Choroid plexus epithelial cell (primary cell): Measurements from ENCODE around the gene GAN.

Experiments used
- DNase-seq: peaks from one replicate; pipeline ENCODE4 v3.0.0-alpha.2; 2010; ENCODE audit warnings: low read depth
- H3K4me3 ChIP-seq: 2 replicates; pipeline ENCODE4 v1.5.1; 2011; ENCODE audit warnings: low read depth, mild to moderate bottlenecking, control low read depth, low read length, moderate library complexity
- TF ChIP-seq, protein P1 (sequence below): conservative IDR thresholded peaks from 2 replicates; pipeline ENCODE4 v1.5.1; 2011; ENCODE audit warnings: low read depth, mild to moderate bottlenecking, control low read depth, inconsistent platforms, low read length, moderate library complexity

The GAN gene

DNA sequence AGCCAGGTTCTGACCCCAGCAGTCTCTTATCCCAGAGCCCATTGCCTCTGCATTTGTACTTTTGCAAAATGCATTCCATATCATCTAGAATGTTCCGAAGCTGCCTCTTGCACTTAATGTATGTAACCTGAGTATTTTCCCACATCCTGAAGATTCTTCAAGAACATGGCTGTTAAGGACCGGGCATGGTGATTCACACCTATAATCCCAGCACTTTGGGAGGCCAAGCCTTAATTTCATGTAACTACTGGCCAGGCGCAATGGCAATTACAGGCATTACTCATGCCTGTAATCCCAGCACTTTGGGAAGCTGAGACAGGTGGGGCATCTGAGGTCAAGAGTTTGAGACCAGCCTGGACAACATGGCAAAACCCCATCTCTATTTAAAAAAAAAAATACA lies 31.7 kb upstream of the GAN start:
- no peak overlapping the region for H3K4me3 ChIP-seq
- DNase-seq, result no peak
- TF ChIP-seq, protein P1, sequence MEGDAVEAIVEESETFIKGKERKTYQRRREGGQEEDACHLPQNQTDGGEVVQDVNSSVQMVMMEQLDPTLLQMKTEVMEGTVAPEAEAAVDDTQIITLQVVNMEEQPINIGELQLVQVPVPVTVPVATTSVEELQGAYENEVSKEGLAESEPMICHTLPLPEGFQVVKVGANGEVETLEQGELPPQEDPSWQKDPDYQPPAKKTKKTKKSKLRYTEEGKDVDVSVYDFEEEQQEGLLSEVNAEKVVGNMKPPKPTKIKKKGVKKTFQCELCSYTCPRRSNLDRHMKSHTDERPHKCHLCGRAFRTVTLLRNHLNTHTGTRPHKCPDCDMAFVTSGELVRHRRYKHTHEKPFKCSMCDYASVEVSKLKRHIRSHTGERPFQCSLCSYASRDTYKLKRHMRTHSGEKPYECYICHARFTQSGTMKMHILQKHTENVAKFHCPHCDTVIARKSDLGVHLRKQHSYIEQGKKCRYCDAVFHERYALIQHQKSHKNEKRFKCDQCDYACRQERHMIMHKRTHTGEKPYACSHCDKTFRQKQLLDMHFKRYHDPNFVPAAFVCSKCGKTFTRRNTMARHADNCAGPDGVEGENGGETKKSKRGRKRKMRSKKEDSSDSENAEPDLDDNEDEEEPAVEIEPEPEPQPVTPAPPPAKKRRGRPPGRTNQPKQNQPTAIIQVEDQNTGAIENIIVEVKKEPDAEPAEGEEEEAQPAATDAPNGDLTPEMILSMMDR, result no peak

DNA sequence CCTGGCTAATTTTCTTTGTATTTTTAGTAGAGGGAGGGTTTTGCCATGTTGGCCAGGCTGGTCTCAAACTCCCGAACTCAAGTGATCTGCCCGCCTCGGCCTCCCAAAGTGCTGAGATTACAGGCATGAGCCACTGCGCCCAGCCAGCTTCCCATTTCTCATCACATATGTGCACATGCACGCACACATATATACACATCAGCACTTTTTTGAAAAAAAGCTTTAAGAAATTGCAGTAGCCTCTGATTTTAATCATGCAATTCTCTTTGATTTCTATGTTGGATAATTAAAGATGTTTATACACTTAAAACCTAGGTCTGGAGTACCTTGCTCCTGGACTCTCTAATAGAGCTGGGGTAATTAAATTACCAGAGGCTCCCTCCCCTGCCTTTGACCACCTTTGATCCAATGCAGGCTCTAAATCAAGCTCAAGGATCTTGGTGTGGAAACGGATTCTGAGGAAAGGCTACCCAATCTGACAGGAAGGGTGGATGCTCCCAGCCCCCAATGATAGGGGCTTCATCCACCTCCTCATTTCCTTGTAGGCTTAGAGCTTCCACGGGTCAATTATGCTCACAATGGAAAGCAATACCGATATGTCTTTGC lies 29.7 kb upstream of the GAN start:
- no peak overlapping the region for H3K4me3 ChIP-seq
- DNase-seq, result no peak
- TF ChIP-seq, protein P1, result no peak

DNA sequence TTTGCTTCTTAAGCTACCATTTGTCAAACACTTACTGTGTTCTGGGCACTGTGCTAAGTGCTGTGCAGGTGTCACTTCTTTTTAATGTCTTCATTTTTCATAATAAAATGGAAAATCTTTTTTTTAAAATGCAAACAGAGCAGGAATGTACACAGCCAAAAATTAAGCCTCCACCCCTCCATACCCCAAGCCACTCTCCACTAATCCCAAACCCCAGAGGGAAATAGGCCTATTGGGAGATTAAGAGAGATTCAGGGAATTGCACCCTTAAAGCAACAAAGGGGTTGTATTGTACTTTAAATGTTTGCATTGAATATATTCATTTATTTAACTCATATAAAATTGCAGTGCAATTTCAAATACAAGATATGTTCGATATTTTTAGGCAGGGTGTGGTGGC lies 28.6 kb upstream of the GAN start:
- TF ChIP-seq, protein P1, result no peak
- no peak for DNase-seq
- no peak overlapping the region for H3K4me3 ChIP-seq

DNA sequence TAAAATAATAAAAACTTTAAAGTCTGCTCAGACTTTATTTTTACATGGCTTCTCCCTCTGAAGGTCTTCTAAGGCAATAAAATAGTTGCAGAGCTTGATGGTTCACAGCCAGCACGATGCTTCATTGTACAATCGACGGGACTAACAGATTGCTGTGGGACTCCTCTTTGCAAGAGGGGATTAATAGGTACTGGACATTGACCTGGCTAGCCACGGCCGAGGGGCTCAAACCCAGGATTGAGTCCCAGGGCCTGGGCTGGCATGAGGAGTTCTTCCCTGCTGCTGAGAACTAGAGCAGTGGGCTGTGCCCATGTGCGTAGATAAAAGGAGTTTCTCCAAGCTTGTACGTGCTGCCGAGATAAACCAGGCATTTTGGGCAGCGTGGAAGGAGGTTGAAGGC lies 23.6 kb upstream of the GAN start:
- TF ChIP-seq, protein P1, result no peak
- DNase-seq, result no peak

DNA sequence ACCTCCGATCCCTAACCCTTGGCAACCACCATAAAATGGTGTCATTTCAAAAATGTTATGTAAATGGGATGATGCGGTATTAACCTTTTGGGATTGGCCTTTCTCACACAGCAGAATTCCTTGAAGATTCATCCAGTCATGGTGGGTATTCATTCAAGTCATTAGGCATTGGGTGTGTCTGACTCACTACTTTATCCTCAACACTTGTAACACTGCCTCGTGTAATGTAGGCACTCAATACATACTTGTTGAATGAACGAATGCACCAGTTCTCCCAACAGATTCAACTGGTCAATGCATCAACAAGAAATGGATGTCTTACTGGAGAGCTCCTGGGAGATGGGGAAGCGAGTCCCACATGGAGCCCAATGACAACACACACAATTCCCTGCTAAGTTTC lies 21.8 kb upstream of the GAN start:
- TF ChIP-seq, protein P1, result no peak
- no peak overlapping the region for H3K4me3 ChIP-seq
- no peak for DNase-seq

More for the DNA sequence above, 23.6 kb upstream of the GAN start:
- no peak overlapping the region for H3K4me3 ChIP-seq

DNA sequence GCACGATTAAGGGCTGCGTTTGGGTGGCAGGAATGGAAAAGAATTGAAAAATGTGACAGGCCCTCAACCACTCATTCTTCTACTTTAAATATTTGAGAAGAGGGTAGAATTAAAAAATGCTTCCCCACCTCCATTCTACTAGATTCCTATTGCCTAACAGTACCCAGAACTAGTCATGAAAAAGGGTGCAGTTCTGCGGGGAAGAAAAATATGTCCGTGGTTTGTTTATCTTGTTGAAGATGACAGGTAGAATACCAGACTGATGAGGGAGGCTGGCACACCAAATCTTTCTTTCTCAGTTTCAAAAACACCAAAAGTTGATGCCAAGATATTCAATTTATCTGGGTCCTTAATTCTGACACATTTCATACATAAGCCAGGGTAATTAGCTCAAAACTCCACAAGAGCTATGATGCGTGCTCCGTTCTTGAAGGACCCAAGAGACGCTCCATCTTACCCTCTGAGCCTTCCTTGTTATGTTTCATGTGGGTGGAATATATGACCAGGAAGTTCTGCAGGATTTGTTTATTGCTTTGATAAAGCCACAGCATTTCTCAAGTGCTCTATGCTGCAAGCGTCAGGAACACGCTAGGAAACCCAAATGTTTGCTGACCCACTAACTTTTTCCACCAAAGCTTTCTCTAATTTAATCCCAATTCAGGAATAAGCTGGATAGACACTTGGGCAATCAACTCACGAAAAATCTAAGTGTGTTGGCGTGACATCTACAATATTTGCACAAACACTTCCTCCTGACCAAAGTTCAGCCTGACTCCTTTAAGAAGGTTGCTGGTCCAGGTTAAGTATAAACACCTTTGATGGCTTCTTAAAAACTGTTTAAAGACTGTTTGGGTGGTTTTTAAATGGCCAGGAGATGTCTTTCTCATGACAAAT lies 20.6 kb upstream of the GAN start:
- DNase-seq, result peak; percentile 59
- TF ChIP-seq, protein P1, result no peak
- no peak overlapping the region for H3K4me3 ChIP-seq
